SU-DHL-6 (cell line): Measurements from ENCODE around the gene KCNH1.

Experiments
- H2AFZ ChIP-seq: fragments of 200-600 bp; sonication (generic); 2 replicates; pipeline ENCODE4 v1.6.1; 2014; ENCODE audit warnings: low read depth, mild to moderate bottlenecking, moderate library complexity, mixed read lengths, antibody characterized with exemption, low read length; ENCODE audit not compliant: severe bottlenecking
- H3F3A ChIP-seq: fragments of 200-600 bp; shearing (Covaris generic); 2 replicates; pipeline ENCODE4 v1.6.0; 2016; ENCODE audit warnings: antibody characterized with exemption, mild to moderate bottlenecking; ENCODE audit not compliant: insufficient read depth
- H3K27ac ChIP-seq: fragments of 200-600 bp; sonication (generic); 2 replicates; pipeline ENCODE4 v1.5.1; 2016; ENCODE audit warnings: low read depth, mild to moderate bottlenecking, low read length, moderate library complexity, mixed read lengths
- H3K27me3 ChIP-seq: fragments of 200-600 bp; sonication (generic), shearing (Covaris generic); 2 replicates; pipeline ENCODE4 v1.6.0; 2014; ENCODE audit warnings: mild to moderate bottlenecking, low read length
- H3K36me3 ChIP-seq: fragments of 200-600 bp; sonication (generic); 2 replicates; pipeline ENCODE4 v1.6.1; 2014; ENCODE audit warnings: mild to moderate bottlenecking, low read length, mixed read lengths
- H3K4me2 ChIP-seq: fragments of 300-600, 200-600 bp; shearing (Covaris generic), sonication (generic); 2 replicates; pipeline ENCODE4 v1.6.0; 2014; ENCODE audit warnings: low read length, low read depth, mild to moderate bottlenecking; ENCODE audit not compliant: poor library complexity, severe bottlenecking
- H3K4me3 ChIP-seq: fragments of 200-600 bp; sonication (generic); 2 replicates; pipeline ENCODE4 v1.5.1; 2014; ENCODE audit warnings: antibody characterized with exemption, low read length, mild to moderate bottlenecking, mixed read lengths; ENCODE audit not compliant: insufficient read depth, poor library complexity, severe bottlenecking
- H3K79me2 ChIP-seq: fragments of 200-600 bp; sonication (generic); 2 replicates; pipeline ENCODE4 v1.6.1; 2014; ENCODE audit warnings: mild to moderate bottlenecking, low read length, moderate library complexity; ENCODE audit not compliant: insufficient read depth
- H3K9ac ChIP-seq: fragments of 200-600 bp; sonication (generic); 2 replicates; pipeline ENCODE4 v1.7.0; 2014; ENCODE audit warnings: mild to moderate bottlenecking, low read length
- H3K9me2 ChIP-seq: fragments of 200-600 bp; sonication (generic); replicated peaks from 2 replicates; pipeline ENCODE4 v1.6.1; 2014; ENCODE audit warnings: low read length; ENCODE audit not compliant: insufficient read depth
- H3K9me3 ChIP-seq: fragments of 200-600 bp; sonication (generic); 2 replicates; pipeline ENCODE4 v1.6.1; 2014; ENCODE audit warnings: low read length, mixed read lengths; ENCODE audit not compliant: insufficient read depth
- H4K20me1 ChIP-seq: fragments of 200-600 bp; sonication (generic); 2 replicates; pipeline ENCODE4 v1.6.1; 2014; ENCODE audit warnings: low read depth, mild to moderate bottlenecking, antibody characterized with exemption, low read length, moderate library complexity, mixed read lengths
- CTCF ChIP-seq: fragments of 200-600 bp; sonication (generic); IDR thresholded peaks from one replicate; pipeline ENCODE4 v1.5.1; 2017; ENCODE audit warnings: antibody characterized with exemption, mild to moderate bottlenecking, low read length, moderate library complexity; ENCODE audit not compliant: insufficient read depth, poor library complexity, severe bottlenecking
- EZH2phosphoT487 ChIP-seq: fragments of 200-600 bp; sonication (generic), shearing (Covaris generic); conservative IDR thresholded peaks from 2 replicates; pipeline ENCODE4 v1.6.1; 2018; ENCODE audit warnings: mild to moderate bottlenecking, antibody characterized with exemption, low read length, moderate library complexity, mixed read lengths

KCNH1 gene

GRCh38 chr1:210882414-210883221 is 251.3 kb downstream of the KCNH1 start:
- TF ChIP-seq EZH2phosphoT487 (no peak), CTCF (no peak)

DNA sequence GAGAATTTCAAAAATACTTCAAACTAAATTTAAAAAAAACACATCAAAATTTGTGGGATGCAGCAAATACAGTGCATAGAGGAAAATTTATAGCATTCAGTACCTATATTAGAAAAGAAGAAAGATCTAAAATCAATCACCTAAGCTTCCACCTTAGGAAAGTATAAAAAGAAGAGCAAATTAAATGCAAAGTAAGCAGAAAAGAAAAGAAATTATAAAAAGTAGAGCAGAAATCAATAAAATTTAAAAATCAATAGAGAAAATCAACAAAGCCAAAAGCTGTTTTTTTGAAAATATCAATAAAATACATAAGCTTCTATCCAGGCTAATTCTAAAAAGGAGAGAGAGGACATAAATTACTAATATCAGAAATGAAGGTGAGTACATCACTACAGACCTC is 255.4 kb downstream of the KCNH1 start:
- no peak overlapping the region for H3K9ac ChIP-seq

More at GRCh38 chr1:210882414-210883221, 251.3 kb downstream of the KCNH1 start:
- H3K9me2 ChIP-seq: no peaks in the 10 kb centered on the region
- H3K9ac ChIP-seq: no peak overlapping the region
- H2AFZ ChIP-seq: no peak overlapping the region
- H3K27me3 ChIP-seq: no peaks in the 10 kb centered on the region
- H3K79me2 ChIP-seq: no peaks in the 10 kb centered on the region
- no peak overlapping the region for H3K4me3 ChIP-seq
- no peaks in the 10 kb centered on the region for H3F3A ChIP-seq
- H3K27ac ChIP-seq: no peak overlapping the region
- H4K20me1 ChIP-seq: no peaks in the 10 kb centered on the region
- no peaks in the 10 kb centered on the region for H3K9me3 ChIP-seq
- H3K4me2 ChIP-seq: no peak overlapping the region
- no peaks in the 10 kb centered on the region for H3K36me3 ChIP-seq

GRCh38 chr1:210876275-210876674 is 257.7 kb downstream of the KCNH1 start:
- Histone ChIP-seq H3K9me2 (no peaks in the 10 kb centered on the region), H3K4me2 (no peak overlapping the region), H3K4me3 (no peak overlapping the region), H2AFZ (no peak overlapping the region), H3F3A (no peaks in the 10 kb centered on the region), H3K9ac (no peak overlapping the region), H3K27me3 (no peaks in the 10 kb centered on the region), H4K20me1 (no peaks in the 10 kb centered on the region), H3K79me2 (no peaks in the 10 kb centered on the region), H3K27ac (no peak overlapping the region), H3K36me3 (no peaks in the 10 kb centered on the region), H3K9me3 (no peaks in the 10 kb centered on the region)
- TF ChIP-seq CTCF: no peak
- no peak for TF ChIP-seq EZH2phosphoT487

More for the DNA sequence above, 255.4 kb downstream of the KCNH1 start:
- H3K79me2 ChIP-seq: no peaks in the 10 kb centered on the region
- no peak overlapping the region for H3K4me3 ChIP-seq
- no peaks in the 10 kb centered on the region for H3K27me3 ChIP-seq
- H3K9me3 ChIP-seq: no peaks in the 10 kb centered on the region
- H3K27ac ChIP-seq: no peak overlapping the region
- no peak overlapping the region for H3K4me2 ChIP-seq
- H3K36me3 ChIP-seq: no peaks in the 10 kb centered on the region
- H2AFZ ChIP-seq: no peak overlapping the region
- H3F3A ChIP-seq: no peaks in the 10 kb centered on the region
- TF ChIP-seq EZH2phosphoT487 (no peak), CTCF (no peak)
- no peaks in the 10 kb centered on the region for H4K20me1 ChIP-seq
- no peaks in the 10 kb centered on the region for H3K9me2 ChIP-seq
